C4-2B (cell line): ENCODE measurements around the gene IRS2.

Experiments used
- CTCF ChIP-seq: fragments of 450-650 bp; conservative IDR thresholded peaks from 2 replicates; pipeline ENCODE4 v1.5.1; 2017; ENCODE audit warnings: mild to moderate bottlenecking
- ZFX ChIP-seq: fragments of 450-650 bp; IDR thresholded peaks from 2 replicates; pipeline ENCODE4 v1.6.1; 2017

GRCh38 chr13:109740721-109741120, 45.7 kb downstream of the IRS2 start:
- TF ChIP-seq CTCF, result no peak
- no peak for TF ChIP-seq ZFX
